Memory B cell (primary cell): ENCODE measurements around the gene GALNT6.

Experiments used
- ATAC-seq: fragments of 150-1000 bp; cut with Tn5 transposase; 2 replicates; pipeline ENCODE4 v1.10.0; 2021; ENCODE audit warnings: low read depth, mild to moderate bottlenecking, moderate library complexity
- DNase-seq, 2 donors: peaks; one replicate each; pipeline ENCODE4 v3.0.0; 2022; ENCODE audit warnings: low spot score in 2 of 2
- H3K27ac Mint-ChIP-seq: one replicate; pipeline ENCODE4 v1.8.0; 2022; ENCODE audit warnings: mild to moderate bottlenecking, moderate library complexity, mixed read lengths
- H3K27me3 Mint-ChIP-seq: one replicate; pipeline ENCODE4 v1.8.0; 2022; ENCODE audit warnings: mixed read lengths
- H3K36me3 Mint-ChIP-seq: one replicate; pipeline ENCODE4 v1.8.0; 2022; ENCODE audit warnings: mild to moderate bottlenecking, mixed read lengths
- H3K4me1 Mint-ChIP-seq: one replicate; pipeline ENCODE4 v1.8.0; 2022; ENCODE audit warnings: mixed read lengths
- H3K4me3 Mint-ChIP-seq: one replicate; pipeline ENCODE4 v1.8.0; 2022; ENCODE audit warnings: mild to moderate bottlenecking, moderate library complexity, mixed read lengths
- H3K9me3 Mint-ChIP-seq: one replicate; pipeline ENCODE4 v1.8.0; 2022; ENCODE audit warnings: mixed read lengths

Gene GALNT6

DNA sequence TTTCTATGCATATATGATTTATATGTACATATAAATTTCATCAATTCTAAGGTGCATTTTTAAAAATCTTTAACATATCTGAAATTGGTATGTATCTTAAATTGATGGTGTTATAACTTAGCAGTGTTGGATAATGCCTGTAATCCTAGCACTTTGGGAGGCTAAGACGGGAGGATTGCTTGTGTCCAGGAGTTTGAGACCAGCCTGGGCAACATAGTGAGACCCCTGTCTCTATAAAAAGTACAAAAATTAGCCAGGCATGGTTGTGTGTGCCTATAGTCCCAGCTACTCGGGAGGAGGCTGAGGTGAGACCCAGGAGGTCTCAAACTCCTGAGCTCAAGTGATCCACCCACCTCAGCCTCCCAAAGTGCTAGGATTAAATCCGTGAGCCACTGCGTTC, 6.5 kb upstream of the GALNT6 start:
- Mint-ChIP-seq H3K4me1 (peaks cover 26% of the 10 kb centered on the region), H3K9me3 (no peaks in the 10 kb centered on the region), H3K4me3 (no peak overlapping the region), H3K27me3 (no peaks in the 10 kb centered on the region), H3K27ac (no peak overlapping the region), H3K36me3 (no peaks in the 10 kb centered on the region)
- ATAC-seq, result no peak
- DNase-seq, result no peak

DNA sequence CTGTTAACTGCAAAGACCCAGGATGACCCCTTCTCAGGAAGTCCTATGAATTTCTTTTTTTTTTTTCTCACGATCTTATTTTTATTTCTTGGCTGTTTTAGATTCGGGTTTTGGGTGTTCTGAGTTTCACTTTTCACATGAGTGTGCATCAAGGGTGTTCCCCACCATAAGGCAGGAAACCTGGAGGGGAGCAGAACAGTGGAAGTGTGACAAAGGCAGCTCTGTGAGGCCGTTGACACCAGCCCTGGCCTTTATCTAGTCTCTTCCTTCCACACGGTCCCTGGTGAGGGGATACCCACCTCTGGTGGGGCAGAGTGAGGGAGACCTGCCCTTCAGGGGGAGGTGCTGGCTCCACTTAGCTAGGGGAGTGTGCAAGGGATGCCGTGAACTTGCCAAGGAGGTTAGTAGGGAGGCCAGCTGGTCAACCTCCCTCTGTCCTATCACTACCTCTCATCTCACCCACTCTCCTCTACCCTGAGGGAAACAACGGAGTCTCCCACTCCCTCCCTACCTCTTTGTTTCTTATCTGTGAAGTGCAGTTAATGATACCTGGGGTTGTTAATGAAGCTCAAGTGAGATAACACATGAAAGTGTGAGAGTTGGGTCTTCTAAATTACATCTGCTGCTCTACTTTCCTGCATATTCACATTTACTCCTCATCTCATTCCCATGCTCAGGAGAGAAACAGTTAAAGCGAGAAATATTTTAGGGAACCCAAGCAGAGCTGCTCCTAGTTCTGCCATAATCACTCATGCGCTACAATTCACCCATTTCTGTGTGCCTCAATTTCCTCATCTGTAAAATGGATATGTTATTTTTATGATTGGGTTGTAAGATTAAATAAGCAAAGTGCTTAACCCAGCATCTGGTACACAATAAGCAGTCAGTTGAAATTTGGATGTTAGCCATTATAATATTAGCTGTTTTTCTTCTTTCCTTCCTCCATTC, 4.4 kb upstream of the GALNT6 start:
- peaks cover 33% of the 10 kb centered on the region for H3K4me1 Mint-ChIP-seq
- no peaks in the 10 kb centered on the region for H3K27me3 Mint-ChIP-seq
- ATAC-seq, result peak; percentile 28
- peak overlapping the region; percentile 67 for H3K4me3 Mint-ChIP-seq
- DNase-seq, result peak in 1 of 2 donors; percentile 25
- no peaks in the 10 kb centered on the region for H3K9me3 Mint-ChIP-seq
- no peaks in the 10 kb centered on the region for H3K36me3 Mint-ChIP-seq
- peak overlapping the region; percentile 9 for H3K27ac Mint-ChIP-seq

DNA sequence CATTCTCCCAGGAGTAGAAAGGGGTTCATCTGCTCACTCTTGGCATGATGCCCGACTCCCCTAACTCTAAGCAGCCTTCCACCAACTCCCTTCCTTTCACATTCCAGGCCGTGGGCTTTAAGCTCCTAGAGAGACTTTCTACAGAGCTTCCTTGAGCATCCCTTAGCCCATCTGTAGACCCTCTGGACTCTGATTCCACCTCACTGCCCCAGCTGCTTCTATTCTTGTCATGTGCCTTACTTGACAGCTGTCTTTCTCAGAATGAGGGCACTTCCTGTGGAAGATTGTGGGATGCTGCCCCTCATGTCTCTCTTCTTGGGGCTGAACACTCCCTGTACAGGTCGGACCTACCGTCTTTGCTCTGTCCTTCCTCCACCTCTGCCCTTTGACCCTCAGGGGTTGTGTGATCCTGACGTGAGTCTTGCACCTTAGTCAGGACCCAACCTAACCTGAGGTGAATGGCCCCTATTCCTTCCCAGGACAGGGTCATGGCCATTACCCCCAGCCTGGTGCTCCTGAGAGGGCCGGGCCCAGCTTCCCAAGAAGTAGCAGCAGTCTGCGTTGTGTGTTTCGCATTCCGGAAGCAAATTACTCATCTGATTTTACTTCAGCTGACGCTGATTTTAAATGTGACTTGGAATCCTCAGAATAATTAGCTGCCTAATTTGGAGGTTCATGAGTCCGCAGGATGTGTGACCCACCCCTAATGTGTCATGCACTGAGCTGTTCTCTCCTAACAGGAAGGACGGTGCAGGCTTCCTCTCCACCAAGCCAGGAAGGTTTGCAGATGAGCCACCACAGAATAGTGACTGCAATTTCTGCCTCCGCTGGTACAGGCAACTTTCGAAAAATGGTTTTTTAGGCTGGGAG, 2.7 kb upstream of the GALNT6 start:
- no peaks in the 10 kb centered on the region for H3K27me3 Mint-ChIP-seq

DNA sequence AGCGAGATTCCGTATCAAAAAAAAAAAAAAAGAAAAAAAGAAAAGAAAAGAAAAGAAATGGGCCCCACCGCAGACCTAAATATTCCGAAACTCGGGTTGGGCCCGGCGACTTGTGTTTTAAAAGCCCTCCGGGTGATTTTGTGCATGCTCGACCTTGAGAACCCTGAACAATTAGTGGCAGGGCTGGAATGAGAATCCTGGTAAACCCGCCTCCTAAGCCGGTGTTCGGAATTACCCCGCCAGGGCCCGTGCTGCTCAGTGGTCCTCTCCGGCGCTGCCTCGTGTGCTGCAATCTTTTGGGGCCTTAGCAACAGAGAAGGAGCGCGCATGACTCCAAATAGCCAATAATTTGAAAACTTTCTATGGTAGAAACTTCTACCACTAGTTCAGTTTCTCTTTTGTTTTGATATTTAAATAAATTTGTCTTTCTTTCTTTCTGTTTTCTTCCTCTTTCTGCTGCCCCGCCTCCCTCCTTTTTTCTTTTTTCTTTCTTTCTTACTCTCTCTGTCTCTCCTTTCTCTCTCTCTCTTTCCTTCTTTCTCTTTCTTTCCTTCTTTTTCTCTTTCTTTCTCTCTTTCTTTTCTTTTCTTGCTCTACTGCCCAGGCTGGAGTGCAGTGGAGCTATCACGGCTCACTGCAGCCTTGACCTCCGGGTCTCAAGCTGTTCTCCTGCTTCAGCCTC, 1.5 kb upstream of the GALNT6 start:
- Mint-ChIP-seq H3K4me1 (peaks cover 43% of the 10 kb centered on the region), H3K4me3 (peak overlapping the region; percentile 99), H3K9me3 (no peaks in the 10 kb centered on the region), H3K36me3 (no peaks in the 10 kb centered on the region), H3K27ac (peak overlapping the region; percentile 85), H3K27me3 (no peaks in the 10 kb centered on the region)
- DNase-seq, result peak in 1 of 2 donors; percentile 43
- ATAC-seq, result peak; percentile 65

More for the DNA sequence above, 2.7 kb upstream of the GALNT6 start:
- Mint-ChIP-seq H3K27ac (peak overlapping the region; percentile 85), H3K36me3 (no peaks in the 10 kb centered on the region), H3K4me3 (peak overlapping the region; percentile 99), H3K9me3 (no peaks in the 10 kb centered on the region), H3K4me1 (peaks cover 37% of the 10 kb centered on the region)
- ATAC-seq (no peak), DNase-seq (no peak)

DNA sequence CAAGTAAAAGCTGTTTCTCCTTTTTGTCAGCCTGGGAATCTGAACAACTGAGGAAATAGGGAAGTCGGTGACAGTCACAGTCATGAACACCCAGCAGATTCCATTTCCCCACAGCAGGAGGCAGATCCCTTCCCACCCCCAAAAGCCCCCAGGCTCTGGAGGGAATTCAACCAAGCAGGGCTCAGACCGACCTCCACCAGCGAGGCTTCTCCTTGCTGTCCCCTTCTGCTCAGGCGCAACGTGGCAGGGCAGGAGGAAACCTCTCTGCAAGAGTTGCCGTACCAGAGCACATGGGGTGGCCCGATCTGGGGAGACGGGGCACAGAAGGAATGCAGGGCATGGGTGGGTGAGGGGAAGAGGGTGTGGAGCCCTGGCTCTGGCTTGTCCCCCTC, 319 bp downstream of the GALNT6 start:
- H3K9me3 Mint-ChIP-seq, result no peaks in the 10 kb centered on the region
- H3K4me1 Mint-ChIP-seq, result peaks cover 39% of the 10 kb centered on the region
- H3K27me3 Mint-ChIP-seq, result no peaks in the 10 kb centered on the region
- no peaks in the 10 kb centered on the region for H3K36me3 Mint-ChIP-seq
- H3K27ac Mint-ChIP-seq, result peak overlapping the region; percentile 85
- peak overlapping the region; percentile 99 for H3K4me3 Mint-ChIP-seq
- DNase-seq, result no peak
- ATAC-seq, result peak; percentile 11

DNA sequence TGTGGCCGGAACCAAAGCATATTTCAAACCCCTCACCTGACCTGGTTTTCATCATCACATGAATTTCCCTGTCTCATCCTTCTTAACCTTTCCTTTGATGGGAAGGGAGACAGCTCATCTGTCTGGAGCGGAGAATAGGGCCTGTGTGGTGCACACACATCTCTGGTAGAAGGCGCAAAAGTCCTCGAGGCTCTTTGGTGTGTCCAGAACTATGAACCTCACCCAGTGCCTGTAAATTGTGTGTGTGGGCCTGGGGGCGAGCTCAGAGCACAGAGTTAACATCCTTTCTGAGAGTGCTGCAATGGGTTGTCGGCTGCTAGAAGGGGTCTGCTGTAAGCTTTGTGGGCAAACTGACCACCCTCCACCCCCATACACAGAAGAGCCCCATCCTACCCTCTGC, 749 bp downstream of the GALNT6 start:
- no peaks in the 10 kb centered on the region for H3K9me3 Mint-ChIP-seq
- DNase-seq, result no peak
- H3K36me3 Mint-ChIP-seq, result no peaks in the 10 kb centered on the region
- peaks cover 35% of the 10 kb centered on the region for H3K4me1 Mint-ChIP-seq
- H3K27me3 Mint-ChIP-seq, result no peaks in the 10 kb centered on the region
- ATAC-seq, result no peak
- H3K4me3 Mint-ChIP-seq, result peak overlapping the region; percentile 99
- peak overlapping the region; percentile 85 for H3K27ac Mint-ChIP-seq

DNA sequence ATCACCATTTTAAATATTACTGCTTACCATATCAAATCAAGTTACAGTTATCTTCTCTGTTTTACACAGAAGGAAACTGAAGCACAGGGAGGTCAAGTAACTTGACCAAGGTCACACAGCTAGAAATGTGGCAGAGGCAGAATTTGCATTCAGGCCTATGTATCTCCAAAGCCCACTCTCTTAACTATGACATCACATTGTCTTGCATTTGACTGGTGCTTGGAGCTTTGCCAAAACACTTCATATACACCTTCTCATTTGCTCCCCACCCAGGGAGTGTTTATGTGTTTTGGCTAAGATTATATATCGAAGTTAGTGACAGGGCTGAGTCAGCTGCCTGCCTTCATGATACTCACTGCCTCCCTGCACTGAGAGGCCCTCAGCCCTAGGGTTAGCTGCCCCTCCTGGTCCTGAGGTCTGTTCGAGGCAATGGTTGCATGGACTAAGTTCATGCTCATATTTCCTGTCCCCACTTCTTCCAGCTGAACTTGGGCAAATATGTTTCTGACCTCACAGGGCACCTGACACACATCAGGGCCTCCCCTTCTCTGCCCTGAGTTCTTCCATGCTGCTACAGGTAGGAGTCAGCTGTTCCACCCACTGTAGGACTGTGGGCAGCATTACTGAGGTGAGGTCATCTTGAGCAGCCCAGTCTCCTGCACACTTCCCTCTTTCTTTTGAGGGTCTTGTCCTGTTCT, 1.8 kb downstream of the GALNT6 start:
- Mint-ChIP-seq H3K27me3 (no peaks in the 10 kb centered on the region), H3K27ac (no peak overlapping the region)

DNA sequence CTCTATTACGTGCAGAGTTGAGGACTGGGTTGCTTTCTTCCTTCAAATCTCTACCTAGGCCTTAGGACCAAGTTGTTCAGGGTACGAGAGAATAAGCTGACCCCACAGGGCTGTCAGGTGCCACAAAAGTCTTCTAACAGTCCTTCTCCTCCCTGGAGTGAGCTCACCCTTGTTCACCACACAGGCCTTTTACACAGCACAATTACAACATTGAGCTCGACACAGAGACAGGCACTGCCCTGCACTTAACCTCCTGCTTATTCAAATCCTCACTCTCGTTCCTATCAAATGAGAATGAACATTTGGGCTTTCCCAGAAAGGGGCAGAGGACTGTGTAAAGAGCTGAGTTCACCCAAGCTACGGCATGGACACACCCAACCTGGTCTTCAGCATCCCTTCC, 2.4 kb downstream of the GALNT6 start:
- Mint-ChIP-seq H3K4me1 (peaks cover 30% of the 10 kb centered on the region), H3K27me3 (no peaks in the 10 kb centered on the region), H3K9me3 (no peaks in the 10 kb centered on the region), H3K27ac (peak overlapping the region; percentile 13), H3K36me3 (no peaks in the 10 kb centered on the region), H3K4me3 (no peak overlapping the region)
- DNase-seq (no peak), ATAC-seq (no peak)

More for the DNA sequence above, 1.8 kb downstream of the GALNT6 start:
- ATAC-seq (no peak), DNase-seq (no peak)
- Mint-ChIP-seq H3K9me3 (no peaks in the 10 kb centered on the region), H3K4me1 (peaks cover 30% of the 10 kb centered on the region), H3K4me3 (no peak overlapping the region), H3K36me3 (no peaks in the 10 kb centered on the region)

DNA sequence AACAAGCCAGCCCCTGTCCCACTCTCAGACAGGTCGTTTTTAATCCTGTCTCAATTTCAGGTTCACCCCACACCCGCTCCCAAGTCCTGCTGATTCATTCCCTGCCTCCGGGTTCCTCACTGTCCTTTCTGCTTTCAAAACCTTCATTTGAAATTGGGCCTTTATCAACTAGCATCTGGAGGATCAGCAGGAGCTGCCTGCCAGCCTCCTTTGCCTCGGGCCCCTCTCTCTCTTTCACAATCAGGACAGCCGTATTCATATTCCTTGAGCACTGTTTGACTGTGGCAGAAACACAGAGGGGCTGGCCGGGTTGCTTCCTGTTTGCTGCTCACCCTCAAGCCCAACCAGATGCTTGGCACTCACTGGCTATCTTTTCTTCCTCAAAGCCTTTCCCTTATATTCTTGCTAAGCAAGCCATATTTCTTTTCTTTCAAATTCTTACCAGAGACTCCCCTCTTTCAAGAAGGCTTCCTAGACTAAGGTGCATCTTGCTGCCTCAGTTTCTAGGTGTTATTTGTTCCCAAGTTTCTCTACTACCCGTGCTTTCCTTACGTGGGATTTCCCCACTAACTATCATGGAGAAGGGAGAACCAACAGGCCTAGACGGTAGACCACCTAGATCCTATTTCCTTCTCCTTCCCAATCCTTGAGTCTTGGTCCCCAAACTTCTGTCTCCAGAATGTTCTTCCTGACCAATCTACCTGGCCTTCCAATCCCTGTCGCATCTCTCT, 3.0 kb downstream of the GALNT6 start:
- DNase-seq (no peak), ATAC-seq (no peak)
- Mint-ChIP-seq H3K4me3 (no peak overlapping the region), H3K36me3 (no peaks in the 10 kb centered on the region), H3K27me3 (no peaks in the 10 kb centered on the region), H3K9me3 (no peaks in the 10 kb centered on the region), H3K27ac (peak overlapping the region; percentile 13), H3K4me1 (peaks cover 30% of the 10 kb centered on the region)

DNA sequence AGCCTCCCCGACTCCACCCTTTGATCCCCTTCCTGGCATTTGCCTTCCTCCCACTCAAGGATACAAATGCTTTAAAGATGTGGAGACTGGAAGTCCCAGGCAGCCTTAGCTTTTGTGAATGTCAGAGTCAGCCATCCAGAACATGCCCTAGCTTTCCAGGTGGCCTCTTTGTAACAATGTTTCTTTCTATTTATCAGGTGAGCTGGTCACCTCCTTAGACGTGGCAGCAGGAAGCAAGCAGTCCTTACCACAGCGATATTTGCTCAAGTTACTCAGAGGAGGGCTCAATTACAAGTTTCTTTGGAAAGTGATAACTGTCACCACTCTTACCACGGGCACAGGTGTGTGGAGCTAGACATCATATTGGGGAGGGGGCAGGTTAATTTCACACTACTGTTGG, 4.9 kb downstream of the GALNT6 start:
- H3K36me3 Mint-ChIP-seq, result peaks cover 8% of the 10 kb centered on the region
- H3K27ac Mint-ChIP-seq, result no peak overlapping the region
- ATAC-seq (no peak), DNase-seq (no peak)
- no peaks in the 10 kb centered on the region for H3K27me3 Mint-ChIP-seq
- H3K4me1 Mint-ChIP-seq, result peaks cover 38% of the 10 kb centered on the region
- H3K4me3 Mint-ChIP-seq, result no peak overlapping the region
- H3K9me3 Mint-ChIP-seq, result no peaks in the 10 kb centered on the region

DNA sequence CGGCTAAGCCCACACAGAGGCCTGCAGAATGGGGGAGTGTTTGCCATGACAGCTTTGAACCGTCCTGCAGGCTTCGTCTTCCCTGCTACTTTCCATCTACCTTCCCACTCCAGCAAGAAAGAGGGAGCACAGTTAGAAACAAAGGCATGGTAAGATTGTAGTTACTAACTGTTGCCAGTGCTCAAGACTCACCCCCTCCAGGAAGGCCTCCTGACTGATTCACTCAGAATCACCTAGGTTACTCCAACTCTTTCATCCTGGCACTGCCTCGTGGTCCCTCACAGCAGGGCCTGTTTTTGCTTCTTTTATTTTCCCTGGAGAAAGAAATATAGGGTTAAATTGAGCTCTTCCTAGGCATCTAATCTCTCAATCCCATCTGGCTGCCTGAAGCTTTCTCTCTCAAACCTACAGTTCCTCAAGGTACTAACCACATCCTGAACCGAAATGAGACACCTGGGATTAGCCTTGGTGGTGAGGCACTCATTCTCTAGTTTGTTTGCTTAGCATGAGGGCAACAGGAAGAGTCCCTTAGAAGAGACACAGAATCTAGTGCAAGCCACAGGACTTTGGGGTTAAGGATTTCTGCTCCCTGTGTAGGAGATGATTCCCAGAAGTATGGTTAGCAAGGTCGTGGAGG, 7.8 kb downstream of the GALNT6 start:
- Mint-ChIP-seq H3K27me3 (no peaks in the 10 kb centered on the region), H3K9me3 (no peaks in the 10 kb centered on the region), H3K4me3 (no peak overlapping the region), H3K36me3 (peaks cover 19% of the 10 kb centered on the region), H3K27ac (no peak overlapping the region), H3K4me1 (peaks cover 23% of the 10 kb centered on the region)
- DNase-seq (no peak), ATAC-seq (no peak)

DNA sequence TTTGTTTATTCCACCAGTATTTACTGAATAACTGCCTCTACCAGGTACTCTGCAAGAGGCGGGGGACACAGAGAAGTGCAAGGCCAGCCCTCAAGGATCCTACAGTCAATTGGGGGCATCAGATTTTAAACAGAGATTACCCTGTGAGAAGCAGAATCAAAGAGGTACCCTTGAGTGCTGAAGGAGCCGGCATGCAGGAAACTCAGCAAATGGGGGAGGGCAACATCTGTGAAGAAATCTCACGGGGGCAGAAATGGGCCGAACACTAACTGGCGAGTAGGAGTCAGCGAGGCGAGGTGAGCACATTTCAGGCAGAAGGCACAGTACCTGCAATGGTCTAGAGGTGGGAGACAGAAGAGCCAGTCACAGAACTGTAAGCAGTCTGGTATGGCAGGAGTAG, 9.0 kb downstream of the GALNT6 start:
- H3K4me3 Mint-ChIP-seq, result no peak overlapping the region
- peaks cover 2% of the 10 kb centered on the region for H3K27me3 Mint-ChIP-seq
- peaks cover 29% of the 10 kb centered on the region for H3K36me3 Mint-ChIP-seq
- no peak overlapping the region for H3K27ac Mint-ChIP-seq
- no peaks in the 10 kb centered on the region for H3K9me3 Mint-ChIP-seq
- peaks cover 26% of the 10 kb centered on the region for H3K4me1 Mint-ChIP-seq
- ATAC-seq (peak; percentile 24), DNase-seq (no peak)
